PFSK-1 (cell line): Measurements from ENCODE around the gene EPHA6. TPM values are rescaled to one million over a fixed set of nuclear protein-coding genes. Genes with fewer than 3 reads are reported as not detected.

Experiments used
- FOXP2 ChIP-seq: optimal IDR thresholded peaks from 2 replicates; pipeline ENCODE3; 2011; ENCODE audit warnings: borderline replicate concordance, control low read depth, inconsistent platforms; ENCODE audit not compliant: insufficient read depth; ENCODE audit errors: extremely low read length, extremely low read depth
- POLR2AphosphoS5 ChIP-seq: IDR thresholded peaks from 2 replicates; pipeline ENCODE4 v1.6.1; 2012; ENCODE audit warnings: low read depth, mild to moderate bottlenecking, control low read depth, low read length, moderate library complexity
- REST ChIP-seq, 2 experiments: IDR thresholded peaks; 2 replicates each; pipeline versions ENCODE4 v1.6.1 to v1.8.0; 2011 to 2012; ENCODE audit warnings: low read depth in 2 of 2, low read length in 2 of 2, control low read depth in 1 of 2, inconsistent platforms in 1 of 2, mild to moderate bottlenecking in 1 of 2, moderate library complexity in 1 of 2; ENCODE audit not compliant: insufficient read depth in 1 of 2
- SIN3A ChIP-seq: IDR thresholded peaks from 2 replicates; pipeline ENCODE4 v1.6.1; 2012; ENCODE audit warnings: mild to moderate bottlenecking, low read length, moderate library complexity, borderline replicate concordance; ENCODE audit not compliant: insufficient read depth
- TAF1 ChIP-seq: IDR thresholded peaks from 2 replicates; pipeline ENCODE4 v1.6.1; 2012; ENCODE audit warnings: low read length, control low read depth, borderline replicate concordance; ENCODE audit not compliant: insufficient read depth
- polyA plus RNA-seq: library from polyadenylated mRNA; unstranded; fragments of >200 nt; gene quantifications from one replicate; pipeline ENCODE4 v1.2.1, GENCODE V29; 2012; ENCODE audit warnings: low read depth, missing spikeins; ENCODE audit not compliant: insufficient read length

Gene EPHA6
- polyA plus RNA-seq = not detected

- TF ChIP-seq FOXP2 = no peak
- TF ChIP-seq TAF1 = no peak
- no peak for TF ChIP-seq SIN3A
- no peak for TF ChIP-seq POLR2AphosphoS5
- TF ChIP-seq REST (IDR thresholded peaks at IDR 0.05; ENCODE audit: insufficient read depth in 1 of 2, low read depth in 2 of 2, low read length in 2 of 2) = no peak
These were observed at the start of gene EPHA6 for GRCh38 chr3:96813820-96814650. Gene EPHA6, plus strand, starts transcription at chr3:96814594.

- TF ChIP-seq REST (IDR thresholded peaks at IDR 0.05; ENCODE audit: insufficient read depth in 1 of 2, low read depth in 2 of 2, low read length in 2 of 2) (no peak), SIN3A (no peak), FOXP2 (no peak)
These were observed 37.6 kb upstream of the EPHA6 start for GRCh38 chr3:96776818-96777217.

GRCh38 chr3:96779810-96780209, 34.6 kb upstream of the EPHA6 start:
- TF ChIP-seq FOXP2 = no peak

- TF ChIP-seq POLR2AphosphoS5 = no peak
- no peak for TF ChIP-seq TAF1
- no peak for TF ChIP-seq FOXP2
- TF ChIP-seq SIN3A = no peak
- TF ChIP-seq REST (IDR thresholded peaks at IDR 0.05; ENCODE audit: insufficient read depth in 1 of 2, low read depth in 2 of 2, low read length in 2 of 2) = no peak
These were observed 18.3 kb upstream of the EPHA6 start for GRCh38 chr3:96796101-96796500.

GRCh38 chr3:96803870-96804269, 10.5 kb upstream of the EPHA6 start:
- TF ChIP-seq REST (IDR thresholded peaks at IDR 0.05; ENCODE audit: insufficient read depth in 1 of 2, low read depth in 2 of 2, low read length in 2 of 2) (no peak), POLR2AphosphoS5 (no peak), TAF1 (no peak)
